ENCODE results near the gene TRAK2. TPM values are rescaled to one million over a fixed set of nuclear protein-coding genes. Genes with fewer than 3 reads are reported as not detected.
"Not testable (repeated sequence)": the region's sequence is repeated elsewhere in the genome, so short reads cannot be mapped to it uniquely, and the experiment has no call there.

TRAK2 gene
- total RNA-seq, 1 experiment from 2014 or later = 15.2 TPM

GRCh38 chr2:201484805-201485204, 33.5 kb upstream of the TRAK2 start:
- H3K9ac ChIP-seq (ENCODE audit: low read length) = no peak overlapping the region
- H3K27me3 ChIP-seq (ENCODE audit: insufficient read depth, low read length) = no peaks in the 10 kb centered on the region
- intact Hi-C loops (cut with micrococcal nuclease) = no loop called here
- ATAC-seq (no peak), DNase-seq (ENCODE audit: low read depth, low spot score) (no peak)
- no TSS peak for BruUV-seq (replicated peaks)
- H2AFZ ChIP-seq (ENCODE audit: low read depth, low read length, poor library complexity, severe bottlenecking) = no peak overlapping the region
- H3K36me3 ChIP-seq (ENCODE audit: control insufficient read depth in 1 of 2, insufficient read depth in 2 of 2, low read length in 2 of 2) = no peaks in the 10 kb centered on the region
- POLR2A ChIA-PET = no interaction called here
- CTCF ChIA-PET = no interaction called here
- H3K79me2 ChIP-seq (ENCODE audit: insufficient read depth, low read length) = no peaks in the 10 kb centered on the region
- no peaks in the 10 kb centered on the region for H4K20me1 ChIP-seq (ENCODE audit: insufficient read depth)
- no peak overlapping the region for H3K27ac ChIP-seq (ENCODE audit: low read depth, low read length)
- H3K9me3 ChIP-seq (ENCODE audit: control insufficient read depth in 1 of 2, insufficient read depth in 1 of 2, low read depth in 1 of 2, low read length in 2 of 2) = no peaks in the 10 kb centered on the region
- H3K9me2 ChIP-seq (ENCODE audit: insufficient read depth) = no peaks in the 10 kb centered on the region
- no peaks in the 10 kb centered on the region for H3K4me1 ChIP-seq (ENCODE audit: control insufficient read depth in 1 of 2, insufficient read depth in 2 of 2, low read length in 2 of 2)
- H3K4me2 ChIP-seq (ENCODE audit: low read length) = no peak overlapping the region
- H3K4me3 ChIP-seq (replicated peaks in 1 of 2; ENCODE audit: low read depth in 1 of 2, low read length in 2 of 2) = no peak overlapping the region
- TF ChIP-seq EZH2phosphoT487 (IDR thresholded peaks at IDR 0.05; ENCODE audit: borderline replicate concordance) (no peak), YY1 (IDR thresholded peaks at IDR 0.05; ENCODE audit: extremely low read depth, insufficient replicate concordance, low read depth, low read length) (no peak), REST (IDR thresholded peaks at IDR 0.05; ENCODE audit: low read depth) (no peak), CBX3 (IDR thresholded peaks at IDR 0.05; ENCODE audit: low read depth) (no peak), SIN3A (IDR thresholded peaks at IDR 0.05; ENCODE audit: low read depth) (no peak), FOSL1 (IDR thresholded peaks at IDR 0.05; ENCODE audit: low read depth) (no peak), TCF7L2 (IDR thresholded peaks at IDR 0.05; ENCODE audit: borderline replicate concordance, extremely low read depth, insufficient read depth, insufficient read length) (no peak), ZFX (IDR thresholded peaks at IDR 0.05) (no peak), CTCF (IDR thresholded peaks at IDR 0.05 in 2 of 3, conservative IDR thresholded peaks at IDR 0.05 in 1 of 3; ENCODE audit: borderline replicate concordance in 1 of 3, insufficient read depth in 1 of 3, low read depth in 2 of 3, low read length in 2 of 3) (no peak)
- RAD21 ChIA-PET (ENCODE audit: low non-redundant PET in 1 of 2, low total read pairs in 2 of 2, uncharacterized antibody in 2 of 2, unreplicated experiment in 2 of 2) = no interaction called here

- H3K27me3 ChIP-seq (ENCODE audit: insufficient read depth, low read length); H3K9ac ChIP-seq (ENCODE audit: low read length); H3K9me3 ChIP-seq (ENCODE audit: control insufficient read depth in 1 of 2, insufficient read depth in 1 of 2, low read depth in 1 of 2, low read length in 2 of 2); H3K4me3 ChIP-seq (replicated peaks in 1 of 2; ENCODE audit: low read depth in 1 of 2, low read length in 2 of 2); RAD21 ChIA-PET (ENCODE audit: low non-redundant PET in 1 of 2, low total read pairs in 2 of 2, uncharacterized antibody in 2 of 2, unreplicated experiment in 2 of 2); H3K79me2 ChIP-seq (ENCODE audit: insufficient read depth, low read length); CTCF ChIA-PET; H3K4me2 ChIP-seq (ENCODE audit: low read length); H3K27ac ChIP-seq (ENCODE audit: low read depth, low read length); POLR2A ChIA-PET; H4K20me1 ChIP-seq (ENCODE audit: insufficient read depth); BruUV-seq (replicated peaks); H3K9me2 ChIP-seq (ENCODE audit: insufficient read depth); ATAC-seq; intact Hi-C loops (cut with micrococcal nuclease); H3K36me3 ChIP-seq (ENCODE audit: control insufficient read depth in 1 of 2, insufficient read depth in 2 of 2, low read length in 2 of 2); H3K4me1 ChIP-seq (ENCODE audit: control insufficient read depth in 1 of 2, insufficient read depth in 2 of 2, low read length in 2 of 2); H2AFZ ChIP-seq (ENCODE audit: low read depth, low read length, poor library complexity, severe bottlenecking); DNase-seq (ENCODE audit: low read depth, low spot score): not testable (repeated sequence)
Measured at GRCh38 chr2:201483758-201484157, 32.5 kb upstream of the TRAK2 start.
